ENCODE measurements around the gene GPC6.

Gene GPC6

GRCh38 chr13:93386116-93386515, 159.5 kb downstream of the GPC6 start:
- no peak for DNase-seq

GRCh38 chr13:93388701-93389100, 162.1 kb downstream of the GPC6 start:
- no peak for DNase-seq

GRCh38 chr13:93397619-93398018, 171.0 kb downstream of the GPC6 start:
- DNase-seq: no peak

GRCh38 chr13:93398167-93399035, 171.8 kb downstream of the GPC6 start:
- no peak for DNase-seq

- no peak for DNase-seq
These were observed 172.6 kb downstream of the GPC6 start for GRCh38 chr13:93399212-93399611.

- no peak for DNase-seq
These were observed 179.5 kb downstream of the GPC6 start for GRCh38 chr13:93406136-93406535.

- DNase-seq: no peak
These were observed 180.9 kb downstream of the GPC6 start for GRCh38 chr13:93407551-93407950.

- DNase-seq: no peak
These were observed 182.4 kb downstream of the GPC6 start for GRCh38 chr13:93409001-93409400.

GRCh38 chr13:93409816-93410215, 183.2 kb downstream of the GPC6 start:
- no peak for DNase-seq

- no peak for DNase-seq
These were observed 184.6 kb downstream of the GPC6 start for GRCh38 chr13:93411186-93411680.

- no peak for DNase-seq
These were observed 186.1 kb downstream of the GPC6 start for GRCh38 chr13:93412676-93413075.

- no peak for DNase-seq
These were observed 187.5 kb downstream of the GPC6 start for GRCh38 chr13:93413972-93414717.

- no peak for DNase-seq
These were observed 190.2 kb downstream of the GPC6 start for GRCh38 chr13:93416736-93417355.

- DNase-seq: no peak
These were observed 191.8 kb downstream of the GPC6 start for GRCh38 chr13:93418398-93418797.

- no peak for DNase-seq
These were observed 193.6 kb downstream of the GPC6 start for GRCh38 chr13:93420206-93420605.

GRCh38 chr13:93420887-93421286, 194.3 kb downstream of the GPC6 start:
- no peak for DNase-seq

- no peak for DNase-seq
These were observed 196.5 kb downstream of the GPC6 start for GRCh38 chr13:93422980-93423543.

GRCh38 chr13:93425411-93425810, 198.8 kb downstream of the GPC6 start:
- DNase-seq: no peak

GRCh38 chr13:93430381-93430780, 203.8 kb downstream of the GPC6 start:
- no peak for DNase-seq

- no peak for DNase-seq
These were observed 209.0 kb downstream of the GPC6 start for GRCh38 chr13:93435651-93436050.

GRCh38 chr13:93437081-93437480, 210.5 kb downstream of the GPC6 start:
- no peak for DNase-seq

GRCh38 chr13:93446238-93446637, 219.6 kb downstream of the GPC6 start:
- no peak for DNase-seq

- DNase-seq: no peak
These were observed 223.6 kb downstream of the GPC6 start for GRCh38 chr13:93450191-93450621.
